GM18502 (cell line): ENCODE data around the gene KCNMB2.

Experiments
- ATAC-seq: cut with Tn5 transposase; IDR thresholded peaks from one replicate; pipeline ENCODE4 v1.9.1; 2021; ENCODE audit warnings: mild to moderate bottlenecking; ENCODE audit not compliant: unreplicated experiment, poor library complexity

The KCNMB2 gene

DNA sequence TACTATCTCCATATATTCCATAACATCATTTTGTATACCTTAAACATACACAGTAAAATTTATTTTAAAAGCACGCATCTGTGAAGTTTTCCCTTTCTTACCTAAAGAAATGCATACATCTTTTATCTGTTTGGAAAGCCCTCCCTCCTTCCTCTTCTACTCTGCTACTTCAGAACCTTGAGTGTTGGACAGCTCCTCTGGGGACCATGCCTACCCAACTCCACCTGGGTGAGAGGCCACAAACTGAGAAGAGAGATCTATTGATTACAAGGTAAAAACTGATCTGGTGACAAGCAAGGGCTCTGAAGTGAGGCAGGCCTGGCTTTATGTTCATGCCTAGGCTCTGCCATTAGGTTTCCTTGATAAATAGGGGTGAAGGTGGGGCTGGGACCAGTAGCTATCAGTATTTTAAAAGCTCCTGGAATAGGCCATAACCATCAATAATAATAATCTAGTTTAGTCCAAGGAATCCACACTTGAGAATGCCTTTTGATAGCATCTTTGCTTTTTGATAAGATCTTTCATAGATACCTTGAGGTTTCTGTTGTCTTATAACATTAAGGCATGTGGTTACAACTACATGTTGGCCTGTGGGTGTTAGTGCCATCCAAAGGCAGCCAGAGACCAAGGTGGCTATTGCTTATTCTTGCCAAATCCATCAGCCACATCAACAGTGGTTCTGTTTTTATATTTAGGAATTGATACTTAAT is 148.8 kb downstream of the KCNMB2 start:
- ATAC-seq, result no peak

DNA sequence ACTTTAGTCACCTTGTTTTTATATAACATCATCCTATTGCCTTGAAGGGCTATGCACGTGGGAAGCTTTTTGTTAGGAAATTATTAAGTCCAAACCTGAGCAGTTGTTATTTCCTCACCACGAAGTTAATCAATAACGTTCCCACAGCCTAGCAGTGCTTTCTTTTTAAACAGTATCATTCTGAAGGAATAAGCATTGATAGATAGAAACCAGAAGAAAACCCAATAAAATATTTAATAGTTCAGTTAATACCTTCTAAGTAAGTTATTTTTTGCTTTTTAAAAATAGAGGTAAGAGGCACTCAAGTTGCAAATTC is 149.3 kb downstream of the KCNMB2 start:
- ATAC-seq, result no peak

DNA sequence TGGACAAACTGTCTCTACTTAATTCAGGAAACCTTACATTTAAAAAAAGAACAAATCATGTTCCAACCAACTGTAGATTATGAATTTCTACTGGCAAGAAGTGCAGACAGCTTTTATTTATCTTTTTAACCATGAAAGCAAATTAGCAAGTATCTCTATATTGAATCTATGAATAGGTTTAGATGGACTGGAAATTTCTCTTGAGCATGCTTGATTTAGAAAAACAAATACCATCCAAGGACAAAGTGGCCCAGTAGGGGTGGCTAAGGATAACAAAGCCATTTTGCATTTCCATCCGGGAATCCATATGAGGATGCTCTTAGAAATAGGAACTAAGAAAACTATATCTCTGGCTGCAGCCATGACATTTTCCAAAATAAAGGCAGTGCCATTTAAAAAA is 150.6 kb downstream of the KCNMB2 start:
- ATAC-seq, result no peak

DNA sequence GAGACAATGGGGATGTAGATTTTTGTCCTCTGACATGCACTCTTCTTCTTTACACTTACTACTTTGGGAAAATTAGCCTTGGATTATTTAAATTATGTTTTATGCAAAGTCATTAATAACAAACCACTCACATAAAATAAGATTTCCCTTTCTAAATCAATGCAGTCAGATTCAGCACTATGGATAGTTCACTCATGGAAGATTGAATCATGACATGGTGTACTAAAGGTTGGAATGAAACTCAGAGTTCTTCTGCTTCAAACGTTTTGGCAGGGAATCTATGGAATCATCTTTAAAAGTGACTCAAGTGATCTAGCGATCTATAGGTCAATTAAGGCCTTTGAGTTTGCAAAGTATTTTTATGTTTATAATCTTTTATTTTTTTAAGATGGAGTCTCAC is 154.3 kb downstream of the KCNMB2 start:
- no peak for ATAC-seq

DNA sequence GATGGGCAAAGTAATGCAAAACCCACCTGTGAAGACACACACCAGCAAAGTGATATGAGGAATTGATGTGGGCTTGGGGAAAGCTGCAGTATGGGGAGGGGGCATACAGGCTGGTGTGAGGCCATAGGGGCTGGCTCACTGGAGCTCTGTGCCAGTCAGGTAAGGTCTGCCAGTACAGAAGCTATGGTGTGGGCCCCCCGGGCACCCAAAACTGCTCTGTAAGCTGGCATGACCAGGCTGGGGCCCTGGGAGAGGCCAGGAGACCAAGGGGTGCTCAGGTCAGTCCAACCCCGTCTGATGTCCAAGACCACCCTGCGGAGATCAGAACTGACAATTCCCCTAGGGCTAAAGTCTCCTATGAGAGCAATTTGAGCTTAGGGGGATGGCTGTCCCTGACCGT is 163.1 kb downstream of the KCNMB2 start:
- ATAC-seq, result no peak

DNA sequence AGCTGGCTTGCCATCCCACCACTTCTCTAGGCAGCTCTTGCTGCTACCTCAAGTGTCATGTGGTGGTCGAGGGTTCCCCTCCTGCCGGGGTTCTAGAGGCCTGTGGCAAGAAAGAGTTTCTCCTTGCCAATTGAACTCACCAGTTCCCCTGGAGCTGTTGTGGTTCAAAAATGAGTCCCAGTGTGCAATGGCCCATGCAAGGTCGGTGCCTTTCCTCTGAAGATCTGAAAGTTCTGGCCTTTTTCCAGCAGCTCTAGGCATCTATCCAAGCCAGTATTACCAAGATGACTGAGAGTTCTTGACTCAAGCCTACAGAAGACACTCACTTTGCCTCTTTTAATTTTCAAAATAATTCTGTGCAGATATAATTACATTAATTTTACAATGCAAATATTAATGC is 163.6 kb downstream of the KCNMB2 start:
- peak; percentile 59 for ATAC-seq

DNA sequence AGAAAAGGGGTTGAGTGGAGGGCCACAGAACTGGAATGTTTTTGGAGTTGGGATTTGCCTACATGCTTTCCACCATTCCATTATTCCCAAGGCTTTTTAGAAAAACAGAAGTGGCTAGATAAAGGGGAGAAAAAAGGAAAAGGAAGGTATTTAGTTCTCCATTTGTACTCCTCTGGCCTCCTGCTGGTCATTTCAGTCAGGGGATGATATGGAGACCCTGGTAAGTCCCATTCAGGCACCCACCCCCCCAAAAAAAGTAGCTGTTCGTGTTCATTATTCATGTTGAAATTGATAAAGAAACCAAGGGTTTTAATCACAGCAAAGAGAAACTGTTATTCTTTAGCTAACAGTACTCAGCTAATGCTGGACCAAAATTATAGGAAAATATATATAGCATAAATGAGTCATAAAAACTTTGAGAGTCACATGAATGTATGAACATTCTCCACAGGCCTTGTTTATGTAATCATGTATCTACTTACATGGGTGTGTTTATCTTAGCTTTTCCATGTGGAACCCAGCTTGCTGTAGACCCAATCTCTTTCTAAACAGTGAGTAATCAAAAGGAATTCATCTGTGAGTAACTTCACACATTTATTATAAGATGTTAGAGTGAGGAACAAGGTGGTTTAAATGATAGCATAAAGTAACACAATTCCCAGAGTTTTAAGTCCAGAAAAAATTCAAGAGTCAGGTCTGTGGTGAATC is 167.2 kb downstream of the KCNMB2 start:
- ATAC-seq, result no peak

DNA sequence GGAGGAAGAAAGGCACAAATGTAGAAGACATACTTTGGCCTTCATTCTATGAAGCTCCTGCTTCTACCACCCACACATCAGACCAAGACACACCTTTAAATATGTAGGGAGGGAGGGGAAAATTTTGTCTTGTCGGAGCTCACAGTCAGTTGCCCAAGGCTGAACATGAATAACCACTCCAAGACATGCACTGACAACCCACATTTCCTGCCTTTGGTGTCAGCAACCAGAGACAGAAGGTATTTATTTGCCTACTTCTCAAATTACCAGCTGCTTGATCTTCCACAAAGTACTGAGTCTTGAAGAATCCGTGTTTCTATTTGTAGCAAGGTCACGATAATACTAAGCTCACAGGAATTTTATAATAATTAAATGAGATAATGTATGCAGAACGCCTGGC is 169.7 kb downstream of the KCNMB2 start:
- no peak for ATAC-seq

DNA sequence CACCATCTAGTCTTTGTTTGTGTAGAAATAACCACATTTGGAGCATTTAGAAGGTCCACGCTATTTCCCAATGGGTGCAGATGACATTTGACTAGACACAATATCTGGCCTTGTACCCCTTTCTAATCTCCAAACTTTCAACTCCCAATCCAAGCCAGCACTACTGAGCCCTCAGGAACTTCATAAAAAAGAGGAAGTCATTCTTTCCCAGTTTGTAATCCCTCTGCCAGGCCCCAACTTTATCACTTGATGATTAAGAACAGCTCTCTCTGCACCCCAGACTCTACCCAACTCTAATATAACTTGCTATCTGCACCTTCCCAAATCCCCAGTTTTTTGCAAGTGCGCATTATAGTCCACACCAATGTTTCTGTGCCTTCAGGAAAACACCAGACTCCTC is 170.2 kb downstream of the KCNMB2 start:
- no peak for ATAC-seq

DNA sequence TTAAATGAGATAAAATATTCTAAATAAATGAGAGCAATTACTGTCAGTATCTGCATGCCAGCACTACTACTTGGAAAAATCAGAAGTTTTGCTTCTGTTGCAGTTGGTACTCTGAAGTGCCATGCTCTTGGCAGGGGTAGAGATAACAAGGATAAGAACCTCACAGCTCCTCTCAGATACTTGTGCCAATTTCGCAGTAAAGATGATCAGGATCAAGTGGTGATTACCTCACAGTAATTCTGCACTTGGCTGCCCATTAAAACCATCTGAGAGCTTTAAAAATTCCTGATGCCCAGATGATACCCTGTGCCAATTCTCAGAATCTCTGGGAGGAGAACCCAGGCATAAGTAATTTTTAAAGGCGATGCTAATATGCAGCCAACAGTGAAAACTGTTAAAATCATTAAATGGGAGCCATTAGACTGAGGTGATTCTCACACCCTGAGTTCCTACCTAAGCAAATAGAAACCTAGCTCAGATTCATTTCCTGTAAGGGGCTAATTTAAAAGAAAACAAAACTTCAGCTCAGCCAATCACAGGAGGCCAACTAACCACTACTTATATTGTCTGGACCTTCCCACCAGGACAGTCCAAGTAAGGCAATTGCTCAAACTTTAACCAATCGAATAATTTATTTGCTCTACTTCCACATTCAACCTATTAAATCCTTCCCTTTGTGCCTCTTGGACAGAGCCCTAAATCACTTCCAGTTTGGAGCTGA is 171.2 kb downstream of the KCNMB2 start:
- peak; percentile 65 for ATAC-seq

DNA sequence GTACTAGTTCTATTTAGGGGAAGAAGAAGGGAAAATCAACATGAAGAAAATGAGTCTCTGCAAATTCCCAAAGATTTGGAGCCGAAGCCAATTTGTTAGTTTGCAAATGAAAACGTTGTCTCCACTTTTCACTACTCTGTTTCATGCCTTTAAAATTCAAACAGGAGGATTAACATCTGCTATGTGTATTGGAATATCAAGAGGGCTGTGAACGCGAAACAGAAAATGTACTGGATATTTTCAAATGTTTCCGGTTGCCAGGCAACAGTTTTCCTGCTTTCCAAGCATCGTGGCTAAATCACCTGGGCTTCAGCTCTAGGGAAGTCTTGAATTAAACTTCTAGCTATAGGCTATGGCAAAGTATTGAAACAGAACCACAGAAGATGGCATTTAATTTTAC is 172.8 kb downstream of the KCNMB2 start:
- no peak for ATAC-seq

DNA sequence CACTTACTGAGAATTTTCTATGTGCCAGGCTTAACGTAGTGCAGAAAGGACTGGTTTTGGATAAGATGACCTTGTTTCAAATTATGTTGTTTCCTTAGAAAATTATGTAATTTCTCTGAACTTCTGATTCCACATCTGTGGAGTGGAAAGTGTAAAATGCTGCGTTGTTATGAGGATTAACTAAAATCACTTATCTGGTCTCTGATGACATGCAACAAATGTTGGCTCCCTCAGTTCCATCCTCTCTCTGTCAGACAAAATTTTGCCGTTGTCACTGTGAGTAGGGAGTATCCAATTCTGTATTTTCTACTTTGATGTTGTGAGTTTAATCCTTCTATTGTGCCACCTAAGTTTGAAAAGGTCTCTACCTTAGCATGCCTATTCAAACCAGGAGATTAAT is 175.5 kb downstream of the KCNMB2 start:
- ATAC-seq, result no peak

DNA sequence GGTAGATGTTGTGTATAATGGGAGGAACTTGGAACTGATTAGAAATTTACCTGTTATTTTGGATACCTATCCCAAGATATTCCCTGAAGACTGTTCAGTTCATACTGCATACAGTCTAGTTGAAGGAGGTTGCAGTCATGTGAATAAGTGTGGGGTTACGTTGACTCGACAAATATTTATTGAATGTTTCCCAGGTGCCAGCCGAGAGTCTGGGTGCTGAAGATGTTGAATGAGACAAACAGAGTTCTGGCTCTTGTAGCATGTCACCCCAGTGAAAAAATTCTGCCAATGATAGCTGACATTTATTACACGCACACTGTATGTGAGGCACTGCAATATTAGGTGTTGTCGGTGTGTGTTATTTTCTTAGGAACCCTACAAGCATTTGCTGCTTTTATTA is 176.0 kb downstream of the KCNMB2 start:
- ATAC-seq, result no peak

DNA sequence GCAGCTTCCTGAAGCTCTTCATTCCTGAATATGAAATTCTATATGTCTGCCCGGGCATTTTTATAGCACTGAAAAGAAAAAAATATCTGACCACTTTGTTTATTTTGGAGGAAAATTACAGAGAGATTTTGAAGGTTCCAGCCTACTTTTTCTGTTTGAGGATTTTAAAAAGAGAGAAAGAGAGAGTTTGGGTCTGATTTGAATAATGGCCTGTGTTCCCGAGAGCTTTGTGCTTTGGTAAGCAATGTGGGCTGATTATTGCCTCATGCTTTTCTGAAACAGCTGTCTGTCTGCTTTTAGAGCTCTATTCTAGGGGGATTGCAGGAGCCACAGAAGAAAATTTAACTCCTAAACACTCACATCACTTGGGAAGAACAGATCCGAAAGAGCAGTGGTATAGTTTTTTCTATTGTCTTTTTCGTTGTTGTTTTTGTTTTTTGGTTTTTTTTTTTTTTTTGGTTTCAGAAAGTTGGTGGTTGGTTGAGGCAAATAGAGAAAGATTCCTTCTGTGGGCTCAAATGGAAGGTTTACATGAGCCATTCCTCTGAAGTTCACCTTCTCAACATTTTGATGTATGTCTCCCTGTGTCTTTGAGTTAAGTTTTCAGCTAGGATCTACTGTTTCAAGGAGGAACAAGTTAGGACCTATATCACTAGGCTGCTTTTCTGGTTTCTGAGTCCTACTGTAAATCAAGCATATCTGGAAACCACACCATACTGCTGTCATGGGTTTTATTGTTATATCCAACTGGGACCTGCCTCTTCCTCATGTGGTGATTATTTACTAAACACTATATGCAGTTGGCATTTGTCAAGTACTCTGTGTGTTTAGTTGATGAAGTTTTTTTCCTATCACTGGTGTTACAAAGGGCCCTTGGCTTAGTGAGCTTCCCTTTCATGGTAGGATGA is 178.9 kb downstream of the KCNMB2 start:
- ATAC-seq, result no peak

DNA sequence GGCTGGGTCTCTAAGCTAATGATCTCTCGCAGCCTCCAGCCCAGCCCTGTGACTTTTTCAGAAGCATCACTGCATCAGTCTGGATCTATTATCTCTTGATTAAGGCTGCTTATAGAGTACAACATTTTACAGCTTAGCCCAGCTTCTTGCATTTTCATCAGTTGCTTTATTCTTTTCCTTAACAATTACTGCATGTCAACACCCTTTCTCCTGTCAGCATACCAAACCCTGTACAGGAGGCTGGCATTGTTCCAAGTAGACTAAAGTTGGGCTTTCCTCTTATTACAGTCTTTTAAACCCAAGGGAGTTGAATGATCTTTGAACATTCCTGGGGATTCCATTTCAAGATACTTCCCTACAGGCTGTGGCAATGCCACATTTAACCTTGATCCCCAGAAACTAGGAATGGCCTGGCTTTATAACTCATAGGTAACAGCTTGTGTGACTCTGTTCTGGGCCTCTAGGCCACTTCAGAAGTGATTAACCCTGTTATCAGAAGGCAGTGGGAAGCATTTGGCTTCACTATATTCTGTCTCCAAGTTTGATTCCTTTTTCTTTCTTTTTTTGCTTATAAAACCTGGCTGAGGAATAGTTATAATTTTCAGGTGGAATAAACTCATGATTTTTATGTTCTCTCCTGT is 182.9 kb downstream of the KCNMB2 start:
- ATAC-seq, result no peak

DNA sequence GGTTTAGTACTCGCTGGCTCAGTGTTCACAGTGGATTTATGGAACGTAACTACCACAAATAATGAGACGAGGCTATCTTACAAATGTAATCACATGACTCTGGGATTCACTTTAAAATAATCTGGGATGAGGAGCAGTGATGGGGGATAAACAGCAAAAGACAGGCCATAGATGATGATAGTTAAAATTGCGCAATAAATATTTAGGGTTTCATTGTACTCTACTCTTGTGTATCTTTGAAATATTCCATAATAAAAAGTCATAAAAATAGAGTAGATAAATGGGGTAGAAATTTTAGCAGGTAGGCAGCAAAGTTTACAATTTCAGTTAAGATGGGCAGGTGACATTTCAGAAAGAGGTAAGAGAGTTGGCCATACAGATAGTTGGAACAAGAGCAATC is 196.6 kb downstream of the KCNMB2 start:
- no peak for ATAC-seq

DNA sequence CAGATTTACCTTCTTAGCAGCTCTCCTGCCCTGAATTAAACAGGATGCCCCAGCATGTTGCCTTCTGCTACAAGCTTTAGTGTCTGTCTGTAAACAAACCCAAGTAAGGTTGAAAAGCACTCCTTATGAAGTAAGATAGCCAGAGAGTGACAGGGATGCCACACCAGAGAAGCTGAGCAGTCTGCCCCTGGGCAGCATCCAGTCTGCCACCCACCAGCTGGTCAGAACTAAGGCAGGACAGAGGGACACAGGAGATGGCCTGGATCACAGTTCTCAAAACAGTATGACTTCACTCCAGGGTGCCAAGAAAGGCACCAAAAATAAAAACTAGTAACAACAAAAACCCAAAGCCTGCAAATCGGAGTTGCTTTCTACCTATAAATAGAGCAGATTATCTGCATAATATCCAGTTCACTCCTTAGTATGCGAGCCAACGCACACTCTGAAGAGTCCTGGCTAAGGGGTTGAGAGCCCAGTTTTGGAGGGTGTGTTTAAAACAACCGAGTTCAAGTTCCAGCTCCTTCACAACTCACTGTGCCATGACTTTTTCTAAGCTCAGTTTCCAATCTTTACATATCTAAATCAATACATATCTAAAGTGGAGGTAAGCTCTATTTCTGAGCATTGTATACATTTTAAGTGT is 198.9 kb downstream of the KCNMB2 start:
- ATAC-seq, result no peak

DNA sequence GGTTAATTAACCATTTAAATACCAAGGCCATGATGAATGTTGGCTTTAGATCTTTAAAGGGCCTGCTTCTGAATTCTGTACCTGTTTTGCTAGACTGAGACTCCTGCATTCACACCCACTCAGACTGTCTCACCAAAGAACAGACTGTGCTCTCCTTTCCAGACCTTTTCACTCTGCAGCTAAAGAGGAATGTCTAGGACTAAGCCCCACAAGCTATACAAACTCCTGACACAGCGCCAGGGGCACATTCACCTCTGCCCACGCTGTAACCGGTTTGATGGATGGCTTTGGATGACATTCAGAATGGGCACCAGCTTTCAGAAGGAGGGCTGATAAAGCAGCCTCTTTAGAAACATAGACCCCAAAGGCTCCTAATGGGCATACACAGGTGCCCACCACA is 200.1 kb downstream of the KCNMB2 start:
- ATAC-seq, result no peak

DNA sequence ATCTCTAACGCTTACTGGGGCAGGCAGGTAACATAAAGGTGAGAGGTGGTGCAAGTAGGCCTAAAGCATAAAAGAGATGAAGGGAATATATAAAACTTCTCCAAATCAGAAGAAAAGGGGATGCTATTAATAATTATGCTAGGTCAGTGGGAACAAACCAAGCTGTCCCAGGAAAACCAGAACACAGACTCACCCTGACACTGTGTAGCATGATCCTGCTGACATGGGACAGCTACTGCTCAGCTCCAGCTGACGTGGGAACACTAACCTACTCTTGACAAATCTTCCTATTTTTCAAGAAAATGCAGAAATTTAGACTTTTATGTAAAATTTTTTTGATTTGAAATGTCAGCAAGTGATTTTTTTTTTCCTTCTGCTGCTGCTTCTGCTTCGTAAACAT is 203.5 kb downstream of the KCNMB2 start:
- no peak for ATAC-seq

DNA sequence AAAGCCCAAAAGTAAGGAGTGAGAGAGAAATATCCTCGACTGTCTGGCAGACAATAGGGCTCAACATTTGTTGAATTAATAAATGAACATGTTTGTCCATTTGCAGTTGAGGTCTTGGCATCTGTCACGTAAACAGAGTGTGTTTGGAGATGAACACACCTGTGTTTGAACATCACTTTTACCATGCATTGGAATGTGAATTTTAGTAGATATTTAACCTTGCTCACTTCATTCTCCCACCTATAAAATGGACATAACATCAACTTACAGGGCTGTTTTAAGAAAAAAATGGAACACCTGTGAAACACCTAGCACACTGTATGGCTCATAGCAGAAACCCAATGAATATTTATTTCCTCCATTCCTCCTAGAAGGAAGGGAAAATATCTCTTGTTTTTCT is 204.8 kb downstream of the KCNMB2 start:
- ATAC-seq, result no peak
